Adipose tissue (tissue), 3 donors: ENCODE measurements around the gene MPI. TPM values are rescaled to one million over a fixed set of nuclear protein-coding genes. Genes with fewer than 3 reads are reported as not detected.

Experiments
- H3K27ac ChIP-seq: one replicate; pipeline ENCODE4 v1.5.1; 2013; ENCODE audit warnings: low read depth, low read length
- WGBS, 3 donors: extraction: QIAGEN DNeasy Blood & Tissue Kit; methylation state at CpG; one replicate each; pipeline ENCODE4 v1.1.7; 2013; 5-methylcytosine and 5-hydroxymethylcytosine counted together
- polyA plus RNA-seq, 3 donors: library from polyadenylated mRNA; stranded (reverse); fragments of 200-250 nt; gene quantifications; one replicate each; pipeline ENCODE4 v1.2.3, GENCODE V29; 2013
- donor health status: healthy with polysubstance abuse.
- donor health status: Bipolar disorder and iron deficiency.
- donor health status: healthy.

MPI gene
- polyA plus RNA-seq = 10 to 100 TPM; 16.9 to 24.3 (median 24.1) TPM

- 1 to 2% (median 1%) methylated on average over 45 to 47 of the region's 47 CpGs for WGBS, 3 donors
Observed at GRCh38 chr15:74889883-74890664, at the start of gene MPI. Gene MPI (plus strand): TSS chr15:74890042. CDS start chr15:74890074, 32 bp downstream.

DNA sequence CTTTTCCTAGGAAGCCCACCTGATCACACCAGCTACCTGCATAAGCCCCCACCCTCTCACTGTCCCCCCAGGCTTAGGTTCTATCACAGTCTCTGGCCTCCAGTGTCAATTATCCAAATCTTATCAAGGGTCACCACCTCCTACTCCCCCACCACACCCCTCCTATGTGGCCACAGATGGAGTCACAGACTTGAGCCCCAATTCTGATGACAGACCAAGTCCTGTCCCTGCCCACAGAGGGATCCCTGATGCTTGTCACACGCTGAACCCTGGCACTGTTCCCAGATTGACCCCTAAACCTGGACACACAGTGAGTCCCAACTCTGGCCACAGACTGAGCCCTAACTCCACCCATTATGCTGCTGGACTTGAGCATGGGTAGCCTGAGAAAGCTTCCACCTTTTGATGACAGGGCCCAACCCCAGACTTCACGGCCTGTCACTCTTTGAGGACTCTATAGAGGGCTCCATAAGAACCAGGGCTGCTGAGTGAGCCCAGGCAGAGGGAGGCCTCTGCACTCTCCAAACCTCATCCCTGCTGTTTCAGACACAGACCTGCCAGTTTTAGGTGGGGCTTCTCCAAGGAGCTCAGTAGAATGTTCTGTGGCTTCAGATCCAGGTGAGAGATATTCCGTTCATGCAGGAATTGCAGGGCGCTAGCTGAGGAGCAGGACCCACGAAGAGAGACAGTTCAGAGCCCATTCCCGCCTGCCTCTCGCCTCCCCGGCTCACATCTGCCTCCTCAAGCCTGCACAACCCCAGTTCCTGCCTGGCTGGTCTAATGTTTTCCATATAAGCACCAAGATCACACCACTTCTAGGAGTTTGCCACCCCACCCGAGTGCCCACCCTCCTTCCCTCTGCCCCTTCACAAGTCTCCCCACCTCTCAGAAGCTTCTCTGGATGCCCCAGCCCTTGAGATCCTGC is 48.7 kb upstream of the MPI start:
- WGBS, 3 donors = 85 to 92% (median 91%) methylated on average over 9 of the region's 9 CpGs
- H3K27ac ChIP-seq = no peak overlapping the region

More at GRCh38 chr15:74889883-74890664, at the start of gene MPI:
- no peak within 1 kb of the TSS for H3K27ac ChIP-seq

DNA sequence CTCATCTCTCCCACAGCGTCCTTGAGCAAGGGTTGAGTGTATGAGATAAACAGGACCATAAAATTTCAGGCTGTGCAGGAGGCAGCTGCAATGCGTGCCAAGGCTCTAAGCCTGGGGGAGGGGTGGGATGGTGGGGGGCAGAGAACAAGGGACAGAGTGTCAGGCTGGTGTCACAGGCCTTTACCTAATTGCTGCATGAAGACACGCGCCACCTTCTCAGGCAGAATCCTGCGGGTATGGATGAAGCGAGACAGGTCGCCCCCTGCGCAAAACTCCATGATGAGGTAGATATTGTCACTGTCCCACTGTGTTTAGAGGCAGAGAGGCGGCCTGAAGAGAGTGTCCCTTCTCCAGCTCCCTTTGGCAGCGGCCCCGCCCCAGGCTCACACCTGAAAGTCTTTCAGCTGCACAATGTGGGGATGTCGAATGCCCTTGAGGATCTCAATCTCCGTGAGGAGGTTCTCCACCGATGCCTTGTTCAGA is 47.9 kb upstream of the MPI start:
- H3K27ac ChIP-seq = no peak overlapping the region
- whole genome bisulfite sequencing, 3 donors = 77 to 92% (median 83%) methylated on average over 14 of the region's 14 CpGs

- H3K27ac ChIP-seq = no peak within 1 kb of the TSS
- 0 to 1% (median 0%) methylated on average over 70 to 84 of the region's 84 CpGs for WGBS, 3 donors
Observed at GRCh38 chr15:74842581-74843444, 47.0 kb upstream of the MPI start, which contains the start of gene ULK3. Gene ULK3 (minus strand): TSS chr15:74843156. CDS start chr15:74843105, 51 bp downstream.

GRCh38 chr15:74843445-74843828 is 46.4 kb upstream of the MPI start:
- 11 to 13% (median 13%) methylated on average over 18 of the region's 18 CpGs for WGBS, 3 donors

DNA sequence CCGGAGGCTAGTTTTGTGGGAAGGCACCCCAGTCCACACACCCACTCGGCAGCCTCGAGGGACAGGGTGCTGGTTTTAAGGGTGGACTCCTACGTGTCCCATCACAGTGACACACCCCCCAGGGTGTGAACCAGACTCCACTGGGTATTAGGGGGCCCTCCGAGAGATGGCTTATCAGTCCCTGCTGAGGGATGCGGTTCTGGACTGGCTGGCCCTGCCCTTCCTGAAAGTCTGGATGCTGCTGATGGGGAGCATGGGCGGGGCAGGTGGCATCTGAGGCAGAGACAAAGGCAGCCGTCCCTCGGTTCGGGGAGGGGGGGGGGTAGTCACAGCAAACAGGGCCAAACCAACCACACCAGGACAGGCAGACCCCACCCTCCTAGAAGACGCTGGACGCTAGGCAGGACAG is 45.9 kb upstream of the MPI start:
- H3K27ac ChIP-seq = no peak overlapping the region
- 60 to 74% (median 62%) methylated on average over 12 of the region's 12 CpGs for WGBS, 3 donors

More at GRCh38 chr15:74843445-74843828, 46.4 kb upstream of the MPI start:
- H3K27ac ChIP-seq = no peak overlapping the region

DNA sequence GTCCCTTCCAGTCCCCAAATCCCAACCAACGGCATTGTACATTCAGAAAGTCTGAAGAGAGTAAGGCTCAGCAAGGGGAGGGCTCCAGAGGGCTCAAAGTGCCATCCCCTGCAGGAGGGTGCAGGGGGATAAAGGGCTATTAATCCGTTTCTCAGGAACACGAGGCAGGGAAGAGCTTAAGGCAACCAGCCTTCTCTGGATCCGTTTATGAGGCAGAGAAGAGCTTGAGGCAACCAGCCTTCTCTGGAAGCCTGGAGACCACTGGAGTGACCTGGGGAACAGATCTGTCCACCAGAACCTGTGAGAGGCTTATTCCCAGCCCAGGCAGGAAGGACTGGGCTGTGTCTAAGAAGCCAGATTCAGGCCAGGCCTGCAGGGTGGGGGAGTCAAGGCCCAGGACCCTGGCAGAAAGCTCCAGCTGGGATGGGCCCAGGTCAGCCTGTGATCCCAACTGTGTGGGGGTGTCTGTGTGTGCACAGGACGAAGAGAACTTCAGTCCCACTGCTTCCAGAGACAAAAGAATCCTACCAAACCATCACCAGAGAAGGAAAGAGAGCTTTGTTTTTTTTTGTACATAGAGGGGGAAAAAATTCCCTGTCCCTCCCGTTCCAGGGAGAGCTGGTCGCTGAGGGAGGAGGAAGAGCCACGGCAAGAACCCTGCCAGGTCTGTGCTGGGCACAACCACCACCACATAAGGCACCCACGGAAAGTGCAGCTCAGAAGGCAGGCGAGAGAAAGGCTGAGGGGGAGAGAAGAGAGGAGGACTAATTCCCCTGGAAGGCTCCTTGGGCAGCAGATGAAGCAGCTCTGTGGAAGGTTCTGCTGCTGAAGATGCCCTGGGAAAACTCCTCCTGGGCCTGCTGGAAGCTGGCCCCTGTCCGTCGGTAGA is 45.3 kb upstream of the MPI start:
- no peak overlapping the region for H3K27ac ChIP-seq
- WGBS, 3 donors = 76 to 81% (median 81%) methylated on average over 12 of the region's 12 CpGs

GRCh38 chr15:74845208-74845568 is 44.7 kb upstream of the MPI start:
- no peak overlapping the region for H3K27ac ChIP-seq
- 59 to 83% (median 70%) methylated on average over 5 of the region's 5 CpGs for WGBS, 3 donors

DNA sequence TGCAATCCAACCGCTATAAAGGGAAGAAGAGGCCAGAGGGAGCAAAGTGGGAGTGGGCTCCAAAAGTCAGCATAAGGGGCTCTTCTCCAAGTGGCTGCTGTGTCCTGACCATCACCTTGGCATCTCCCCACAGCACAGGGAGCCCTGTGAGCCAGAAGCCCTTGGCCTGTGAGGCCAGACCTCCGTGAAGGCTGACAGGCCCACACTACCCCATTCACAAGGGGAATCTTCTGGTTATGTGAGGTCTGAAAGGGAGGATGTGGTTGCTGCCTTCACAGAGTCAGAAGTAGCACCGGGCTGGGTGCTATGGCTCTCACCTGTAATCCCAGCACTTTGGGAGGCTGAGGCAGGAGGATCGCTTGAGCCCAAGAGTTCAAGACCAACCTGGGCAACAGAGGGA is 44.3 kb upstream of the MPI start:
- no peak overlapping the region for H3K27ac ChIP-seq
- 71 to 83% (median 74%) methylated on average over 4 of the region's 4 CpGs for WGBS, 3 donors

DNA sequence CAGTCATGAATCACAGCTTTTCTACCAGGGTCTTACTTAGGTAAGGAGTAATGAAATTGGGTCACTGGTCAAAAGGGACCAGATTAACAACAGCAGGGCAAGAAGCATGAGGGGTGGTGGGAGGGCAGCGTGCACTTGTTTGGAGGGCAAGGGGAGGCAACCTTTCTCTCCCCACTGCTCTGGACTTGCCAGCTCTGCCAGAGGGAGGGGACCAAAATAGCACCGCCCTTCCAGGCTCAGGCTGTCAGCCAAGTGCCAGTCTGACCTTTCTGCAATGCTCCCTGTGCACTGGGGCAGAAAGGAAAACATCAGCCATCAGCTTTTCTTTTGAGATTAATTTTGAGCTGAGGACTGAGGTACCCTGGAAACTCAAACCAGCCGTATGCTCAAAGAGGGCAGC is 42.4 kb upstream of the MPI start:
- WGBS, 3 donors = 76 to 90% (median 87%) methylated on average over 3 of the region's 3 CpGs
- H3K27ac ChIP-seq = no peak overlapping the region

- H3K27ac ChIP-seq = no peak overlapping the region
- 84 to 97% (median 89%) methylated on average over 4 of the region's 4 CpGs for WGBS, 3 donors
Observed at GRCh38 chr15:74850393-74850792, 39.4 kb upstream of the MPI start.

- WGBS, 3 donors = 86 to 94% (median 93%) methylated on average over 7 of the region's 7 CpGs
- no peak overlapping the region for H3K27ac ChIP-seq
Observed at GRCh38 chr15:74851960-74852359, 37.9 kb upstream of the MPI start.

DNA sequence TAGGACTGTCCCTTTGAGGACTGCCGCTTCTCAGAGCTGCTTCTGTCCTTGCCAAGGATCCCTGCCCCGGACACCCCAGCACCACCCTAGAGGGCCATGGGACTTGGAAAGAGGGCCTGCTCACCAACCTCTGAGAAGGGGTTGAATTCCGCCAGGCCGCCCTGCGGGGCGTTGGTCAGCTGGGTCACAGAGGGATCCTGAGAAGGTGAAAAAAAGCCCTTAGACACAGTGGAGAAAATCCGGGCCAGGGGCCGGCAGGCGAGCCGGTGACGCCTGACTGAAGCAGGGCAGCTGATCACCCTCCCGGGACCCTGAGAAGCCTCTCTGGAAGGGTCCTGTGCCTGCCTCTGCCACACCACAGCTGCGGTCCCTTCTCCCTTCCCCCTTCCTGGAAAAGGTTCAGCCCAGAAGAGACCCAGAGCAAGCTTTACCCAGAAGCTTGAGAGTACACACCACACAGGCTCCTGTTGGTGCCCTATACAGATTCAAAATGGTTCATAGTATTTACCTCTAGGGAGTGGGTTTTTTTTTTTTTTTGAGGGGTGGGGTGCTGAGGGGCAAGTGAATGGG is 35.3 kb upstream of the MPI start:
- no peak overlapping the region for H3K27ac ChIP-seq
- WGBS, 3 donors = 88 to 96% (median 89%) methylated on average over 13 of the region's 13 CpGs

DNA sequence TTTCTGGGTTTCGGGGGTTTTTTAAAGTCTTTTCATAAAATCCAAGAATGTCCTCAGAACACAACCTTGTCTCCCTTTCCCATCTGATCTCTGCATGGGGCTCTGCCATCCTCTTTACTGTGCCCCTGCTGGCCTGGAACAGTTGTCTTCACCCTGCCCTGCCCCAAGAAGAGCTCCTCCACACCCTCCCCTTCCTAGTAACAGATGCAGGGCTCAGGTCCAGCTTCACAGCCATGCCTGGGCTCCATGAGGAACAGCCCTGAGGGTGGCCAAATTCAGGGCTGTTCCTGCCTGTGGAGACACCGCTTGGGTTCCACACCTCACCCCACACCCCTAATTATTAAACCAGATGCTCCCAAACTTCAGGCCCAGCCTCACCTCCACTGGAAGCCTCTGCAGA is 34.0 kb upstream of the MPI start:
- no peak overlapping the region for H3K27ac ChIP-seq
- 88 to 97% (median 91%) methylated on average over 2 of the region's 2 CpGs for WGBS, 3 donors

- H3K27ac ChIP-seq = no peak overlapping the region
- WGBS, 3 donors = 88 to 96% (median 92%) methylated on average over 1 of the region's 1 CpG
Observed at GRCh38 chr15:74856537-74856936, 33.3 kb upstream of the MPI start.

- WGBS, 3 donors = 39 to 69% (median 67%) methylated on average over 5 of the region's 5 CpGs
- no peak overlapping the region for H3K27ac ChIP-seq
Observed at GRCh38 chr15:74857082-74857655, 32.7 kb upstream of the MPI start.
